CD14-positive monocyte (primary cell): ENCODE data around the gene PAPPA2. TPM values are rescaled to one million over a fixed set of nuclear protein-coding genes. Genes with fewer than 3 reads are reported as not detected.

ENCODE experiments used
- DNase-seq, 3 donors: peaks; one replicate each; pipeline ENCODE4 v3.0.0-alpha.2; 2011 to 2022
- H2AFZ ChIP-seq: 2 replicates; pipeline ENCODE4 v1.6.0; 2012; ENCODE audit warnings: mild to moderate bottlenecking, low read depth, low read length, inconsistent platforms; ENCODE audit not compliant: insufficient read depth, poor library complexity, severe bottlenecking
- H3K27ac ChIP-seq, 2 donors: 1 replicate in 1 of 2; 2 replicates in 1 of 2; pipeline ENCODE4 v1.5.1; 2012 to 2013; ENCODE audit warnings: low read length in 2 of 2, control low read depth in 1 of 2, inconsistent platforms in 1 of 2, low read depth in 1 of 2, mild to moderate bottlenecking in 1 of 2
- H3K27me3 ChIP-seq, 2 donors: one replicate each; pipeline versions ENCODE4 v1.6.0 to v1.6.1; 2011 to 2013; ENCODE audit warnings: low read length in 2 of 2; ENCODE audit not compliant: control insufficient read depth in 2 of 2, insufficient read depth in 2 of 2
- H3K36me3 ChIP-seq, 2 donors: replicated peaks in 1 of 2; 1 replicate in 1 of 2; 2 replicates in 1 of 2; pipeline versions ENCODE4 v1.5.1 to v1.6.1; 2012 to 2013; ENCODE audit warnings: low read length in 2 of 2, control low read depth in 1 of 2, inconsistent platforms in 1 of 2, mild to moderate bottlenecking in 1 of 2; ENCODE audit not compliant: insufficient read depth in 2 of 2, control insufficient read depth in 1 of 2
- H3K4me1 ChIP-seq, 2 donors: 1 replicate in 1 of 2; 2 replicates in 1 of 2; pipeline versions ENCODE4 v1.5.1 to v1.6.1; 2012 to 2013; ENCODE audit warnings: low read length in 2 of 2, control low read depth in 1 of 2, inconsistent platforms in 1 of 2, mild to moderate bottlenecking in 1 of 2, moderate library complexity in 1 of 2; ENCODE audit not compliant: insufficient read depth in 2 of 2, control insufficient read depth in 1 of 2
- H3K4me2 ChIP-seq: replicated peaks from 2 replicates; pipeline ENCODE3; 2012; ENCODE audit warnings: low read length, moderate library complexity, mild to moderate bottlenecking; ENCODE audit not compliant: poor library complexity, severe bottlenecking; ENCODE audit errors: extremely low read depth
- H3K4me3 ChIP-seq, 3 experiments: fragments of 200-600 bp in 1 of 3; sonication (generic) in 1 of 3; replicated peaks in 1 of 3; 1 replicate in 2 of 3; 2 replicates in 1 of 3; pipeline ENCODE4 v1.5.1; 2011 to 2013; ENCODE audit warnings: low read length in 3 of 3, mild to moderate bottlenecking in 3 of 3, control low read depth in 2 of 3, low read depth in 2 of 3, inconsistent platforms in 1 of 3, moderate library complexity in 1 of 3
- H3K79me2 ChIP-seq: 2 replicates; pipeline ENCODE4 v1.6.0; 2012; ENCODE audit warnings: mild to moderate bottlenecking, control low read depth, inconsistent platforms, low read length, moderate library complexity; ENCODE audit not compliant: insufficient read depth
- H3K9ac ChIP-seq: 2 replicates; pipeline ENCODE4 v1.6.0; 2017; ENCODE audit warnings: low read length, mild to moderate bottlenecking; ENCODE audit not compliant: insufficient read depth, poor library complexity, severe bottlenecking
- H3K9me3 ChIP-seq, 2 donors: replicated peaks in 1 of 2; 1 replicate in 1 of 2; 2 replicates in 1 of 2; pipeline versions ENCODE4 v1.5.1 to v1.6.1; 2012 to 2013; ENCODE audit warnings: low read length in 2 of 2, control low read depth in 1 of 2; ENCODE audit not compliant: control insufficient read depth in 1 of 2, insufficient read depth in 1 of 2
- H4K20me1 ChIP-seq: 2 replicates; pipeline ENCODE4 v1.6.0; 2012; ENCODE audit warnings: mild to moderate bottlenecking, low read length, control low read depth, moderate library complexity; ENCODE audit not compliant: insufficient read depth
- H3K27ac Mint-ChIP-seq, 7 donors: one replicate each; pipeline ENCODE4 v1.8.0; 2020; ENCODE audit warnings: mild to moderate bottlenecking in 7 of 7, mixed read lengths in 7 of 7, moderate library complexity in 6 of 7, inconsistent platforms in 2 of 7
- H3K27me3 Mint-ChIP-seq, 3 donors: one replicate each; pipeline ENCODE4 v1.8.0; 2021 to 2022; ENCODE audit warnings: low read depth in 3 of 3, mild to moderate bottlenecking in 3 of 3, mixed read lengths in 3 of 3, moderate library complexity in 3 of 3, inconsistent platforms in 1 of 3
- H3K36me3 Mint-ChIP-seq, 2 donors: one replicate each; pipeline ENCODE4 v1.8.0; 2020; ENCODE audit warnings: mixed read lengths in 2 of 2, inconsistent platforms in 1 of 2, mild to moderate bottlenecking in 1 of 2
- H3K4me1 Mint-ChIP-seq: one replicate; pipeline ENCODE4 v1.8.0; 2020; ENCODE audit warnings: mild to moderate bottlenecking, mixed read lengths
- H3K4me3 Mint-ChIP-seq, 2 donors: one replicate each; pipeline ENCODE4 v1.8.0; 2020; ENCODE audit warnings: mild to moderate bottlenecking in 2 of 2, mixed read lengths in 2 of 2, moderate library complexity in 1 of 2
- H3K9me3 Mint-ChIP-seq, 7 donors: one replicate each; pipeline ENCODE4 v1.8.0; 2020 to 2022; ENCODE audit warnings: mixed read lengths in 7 of 7, mild to moderate bottlenecking in 6 of 7, moderate library complexity in 6 of 7, inconsistent platforms in 2 of 7
- CTCF ChIP-seq: fragments of 200-600 bp; IDR thresholded peaks from one replicate; pipeline ENCODE4 v1.8.0; 2022; ENCODE audit warnings: antibody characterized with exemption, mild to moderate bottlenecking
- WGBS: methylation state at CpG from one replicate; pipeline ENCODE4 v1.1.5; 2013; ENCODE audit warnings: missing lambda C conversion rate; ENCODE audit not compliant: insufficient coverage; 5-methylcytosine and 5-hydroxymethylcytosine counted together
- intact Hi-C, 2 donors: fragments of 100-400 bp; cut with micrococcal nuclease; formaldehyde crosslinking; loops; one replicate each; pipeline versions ENCODE4 v1.15.0 to v1.15.1; 2023
- polyA plus RNA-seq, 3 donors: library from polyadenylated mRNA; depleted of rRNA in 1 of 3; unstranded in 2 of 3; stranded (reverse) in 1 of 3; fragments of 300-500 nt in 2 of 3; fragments of >200 nt in 1 of 3; fragmentation: Illumina TruSeq in 2 of 3; gene quantifications; 1 replicate in 2 of 3; 2 replicates in 1 of 3; pipeline ENCODE4 v1.2.3, GENCODE V29; 2012 to 2021

The PAPPA2 gene
- polyA plus RNA-seq, 3 donors = not detected

GRCh38 chr1:176850871-176851270, 387.9 kb downstream of the PAPPA2 start:
- Histone ChIP-seq H3K4me2 (no peak overlapping the region), H4K20me1 (no peaks in the 10 kb centered on the region), H3K36me3 (no peaks in the 10 kb centered on the region), H3K4me3 (no peak overlapping the region), H3K9ac (no peak overlapping the region), H3K27ac (no peak overlapping the region), H3K79me2 (no peaks in the 10 kb centered on the region), H3K27me3 (no peaks in the 10 kb centered on the region), H2AFZ (no peak overlapping the region), H3K4me1 (no peaks in the 10 kb centered on the region), H3K9me3 (no peaks in the 10 kb centered on the region)
- WGBS = 74% methylated on average over 4 of the region's 4 CpGs
- no peak for DNase-seq
- Mint-ChIP-seq H3K36me3 (no peaks in the 10 kb centered on the region), H3K4me1 (no peaks in the 10 kb centered on the region), H3K9me3 (peaks cover 0 to 2% (median 0%) of the 10 kb centered on the region in 7 donors), H3K27ac (no peak overlapping the region), H3K4me3 (no peak overlapping the region), H3K27me3 (peaks cover 1 to 5% (median 2%) of the 10 kb centered on the region in 3 donors)
- no peak for TF ChIP-seq CTCF
- intact Hi-C loops = no loop called here

- Mint-ChIP-seq H3K36me3 (no peaks in the 10 kb centered on the region), H3K4me3 (no peak overlapping the region), H3K27me3 (peaks cover 0 to 5% (median 1%) of the 10 kb centered on the region in 3 donors), H3K4me1 (no peaks in the 10 kb centered on the region), H3K9me3 (peaks cover 0 to 2% (median 0%) of the 10 kb centered on the region in 7 donors), H3K27ac (no peak overlapping the region)
- Histone ChIP-seq H3K4me2 (no peak overlapping the region), H4K20me1 (no peaks in the 10 kb centered on the region), H2AFZ (no peak overlapping the region), H3K4me1 (no peaks in the 10 kb centered on the region), H3K79me2 (no peaks in the 10 kb centered on the region), H3K9me3 (no peaks in the 10 kb centered on the region), H3K27me3 (no peaks in the 10 kb centered on the region), H3K27ac (no peak overlapping the region), H3K36me3 (no peaks in the 10 kb centered on the region), H3K4me3 (no peak overlapping the region), H3K9ac (no peak overlapping the region)
- WGBS = 100% methylated on average over 1 of the region's 3 CpGs
- DNase-seq = no peak
- TF ChIP-seq CTCF = no peak
- intact Hi-C loops = no loop called here
These were observed 389.1 kb downstream of the PAPPA2 start for GRCh38 chr1:176852124-176852523.
